OCI-LY3 (cell line): ENCODE measurements around the gene TSTD2.

Experiments
- EZH2phosphoT487 ChIP-seq: fragments of 200-600 bp; shearing (Covaris generic); IDR thresholded peaks from 2 replicates; pipeline ENCODE4 v1.6.1; 2018; ENCODE audit warnings: antibody characterized with exemption, mixed run types, low read depth
- TF ChIP-seq, protein P1 (sequence below): fragments of 200-600, 300-600 bp; sonication (generic); IDR thresholded peaks from 2 replicates; pipeline ENCODE4 v1.5.1; 2014; ENCODE audit warnings: antibody characterized with exemption, low read length, low read depth

GRCh38 chr9:97579914-97580313 lies 53.3 kb downstream of the TSTD2 start:
- TF ChIP-seq, protein P1, sequence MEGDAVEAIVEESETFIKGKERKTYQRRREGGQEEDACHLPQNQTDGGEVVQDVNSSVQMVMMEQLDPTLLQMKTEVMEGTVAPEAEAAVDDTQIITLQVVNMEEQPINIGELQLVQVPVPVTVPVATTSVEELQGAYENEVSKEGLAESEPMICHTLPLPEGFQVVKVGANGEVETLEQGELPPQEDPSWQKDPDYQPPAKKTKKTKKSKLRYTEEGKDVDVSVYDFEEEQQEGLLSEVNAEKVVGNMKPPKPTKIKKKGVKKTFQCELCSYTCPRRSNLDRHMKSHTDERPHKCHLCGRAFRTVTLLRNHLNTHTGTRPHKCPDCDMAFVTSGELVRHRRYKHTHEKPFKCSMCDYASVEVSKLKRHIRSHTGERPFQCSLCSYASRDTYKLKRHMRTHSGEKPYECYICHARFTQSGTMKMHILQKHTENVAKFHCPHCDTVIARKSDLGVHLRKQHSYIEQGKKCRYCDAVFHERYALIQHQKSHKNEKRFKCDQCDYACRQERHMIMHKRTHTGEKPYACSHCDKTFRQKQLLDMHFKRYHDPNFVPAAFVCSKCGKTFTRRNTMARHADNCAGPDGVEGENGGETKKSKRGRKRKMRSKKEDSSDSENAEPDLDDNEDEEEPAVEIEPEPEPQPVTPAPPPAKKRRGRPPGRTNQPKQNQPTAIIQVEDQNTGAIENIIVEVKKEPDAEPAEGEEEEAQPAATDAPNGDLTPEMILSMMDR: no peak
- TF ChIP-seq EZH2phosphoT487: no peak
